Neural cell (in vitro differentiated cells): ENCODE results near the gene ENO4. TPM values are rescaled to one million over a fixed set of nuclear protein-coding genes. Genes with fewer than 3 reads are reported as not detected.

ENCODE experiments used
- H2AFZ ChIP-seq: fragments of 200-600, 300-800 bp; sonication (generic), shearing (Covaris generic); 2 replicates; pipeline ENCODE4 v1.6.0; 2014; ENCODE audit warnings: low read depth, mild to moderate bottlenecking, antibody characterized with exemption, low read length, moderate library complexity
- H3F3A ChIP-seq: fragments of 200-600 bp; shearing (Covaris generic); 2 replicates; pipeline ENCODE4 v1.6.1; 2016; ENCODE audit warnings: mild to moderate bottlenecking, moderate library complexity, mixed read lengths, antibody characterized with exemption, low read length; ENCODE audit not compliant: insufficient read depth, poor library complexity, severe bottlenecking
- H3K27ac ChIP-seq: fragments of 200-600, 300-800 bp; sonication (generic), shearing (Covaris generic); 2 replicates; pipeline ENCODE4 v1.5.1; 2014; ENCODE audit warnings: mild to moderate bottlenecking, low read length, moderate library complexity
- H3K27me3 ChIP-seq: fragments of 300-800, 200-600 bp; sonication (generic), shearing (Covaris generic); 2 replicates; pipeline ENCODE4 v1.6.0; 2014; ENCODE audit warnings: mild to moderate bottlenecking, low read depth, low read length, moderate library complexity; ENCODE audit not compliant: insufficient read depth
- H3K36me3 ChIP-seq: fragments of 300-800, 200-600 bp; sonication (generic), shearing (Covaris generic); 2 replicates; pipeline ENCODE4 v1.5.1; 2014; ENCODE audit warnings: mild to moderate bottlenecking, antibody characterized with exemption, low read length, moderate library complexity; ENCODE audit not compliant: insufficient read depth
- H3K4me2 ChIP-seq: fragments of 300-800, 200-600 bp; sonication (generic), shearing (Covaris generic); 2 replicates; pipeline ENCODE4 v1.6.0; 2014; ENCODE audit warnings: mild to moderate bottlenecking, low read length
- H3K4me3 ChIP-seq: fragments of 300-800, 200-600 bp; sonication (generic), shearing (Covaris generic); 2 replicates; pipeline ENCODE4 v1.5.1; 2014; ENCODE audit warnings: mild to moderate bottlenecking, low read length, moderate library complexity
- H3K79me2 ChIP-seq: fragments of 200-600 bp; shearing (Covaris generic); replicated peaks from 2 replicates; pipeline ENCODE4 v1.6.0; 2014; ENCODE audit warnings: mild to moderate bottlenecking, low read length, moderate library complexity; ENCODE audit not compliant: insufficient read depth
- H3K9ac ChIP-seq: fragments of 300-800, 200-600 bp; sonication (generic), shearing (Covaris generic); 2 replicates; pipeline ENCODE4 v1.6.1; 2016; ENCODE audit warnings: mild to moderate bottlenecking, low read length, mixed read lengths
- H3K9me2 ChIP-seq: fragments of 200-600 bp; shearing (Covaris generic); 2 replicates; pipeline ENCODE4 v1.6.1; 2016; ENCODE audit warnings: mild to moderate bottlenecking, low read length, mixed read lengths; ENCODE audit not compliant: insufficient read depth
- H3K9me3 ChIP-seq: fragments of 200-600, 300-800 bp; sonication (generic), shearing (Covaris generic); 2 replicates; pipeline ENCODE4 v1.6.1; 2016; ENCODE audit warnings: mild to moderate bottlenecking, mixed run types, low read length, moderate library complexity, mixed read lengths
- H4K20me1 ChIP-seq: fragments of 200-600 bp; shearing (Covaris generic); 2 replicates; pipeline ENCODE4 v1.6.1; 2016; ENCODE audit warnings: mild to moderate bottlenecking, mixed run types; ENCODE audit not compliant: insufficient read depth
- EP300 ChIP-seq: fragments of 450-650 bp; conservative IDR thresholded peaks from 2 replicates; pipeline ENCODE4 v1.6.1; 2014; ENCODE audit warnings: antibody characterized with exemption, mild to moderate bottlenecking, moderate library complexity; ENCODE audit not compliant: poor library complexity, severe bottlenecking
- EZH2 ChIP-seq: fragments of 200-600, 300-800 bp; shearing (Covaris generic), sonication (generic); IDR thresholded peaks from 2 replicates; pipeline ENCODE4 v1.6.1; 2014; ENCODE audit warnings: antibody characterized with exemption, low read length, borderline replicate concordance, mild to moderate bottlenecking; ENCODE audit not compliant: insufficient read depth, poor library complexity, severe bottlenecking
- MXI1 ChIP-seq: fragments of 450-650 bp; conservative IDR thresholded peaks from 2 replicates; pipeline ENCODE4 v1.6.1; 2014; ENCODE audit warnings: antibody characterized with exemption, mild to moderate bottlenecking; ENCODE audit not compliant: poor library complexity, severe bottlenecking
- POLR2AphosphoS5 ChIP-seq: IDR thresholded peaks from 2 replicates; pipeline ENCODE4 v1.6.1; 2012
- RAD21 ChIP-seq: fragments of 450-650 bp; conservative IDR thresholded peaks from 2 replicates; pipeline ENCODE4 v1.6.1; 2014; ENCODE audit warnings: antibody characterized with exemption, mild to moderate bottlenecking, moderate library complexity
- SMC3 ChIP-seq: fragments of 450-650 bp; conservative IDR thresholded peaks from 2 replicates; pipeline ENCODE4 v1.6.1; 2014; ENCODE audit warnings: antibody characterized with exemption, mild to moderate bottlenecking, moderate library complexity; ENCODE audit not compliant: poor library complexity
- TAF1 ChIP-seq: IDR thresholded peaks from 2 replicates; pipeline ENCODE4 v1.6.1; 2012; ENCODE audit warnings: low read depth
- polyA plus RNA-seq: library from polyadenylated mRNA; depleted of rRNA; stranded (reverse); fragments of >200 nt; gene quantifications from 2 replicates; pipeline ENCODE4 v1.2.3, GENCODE V29; 2014
- TF ChIP-seq, protein P1 (sequence below): fragments of 450-650 bp; IDR thresholded peaks from 2 replicates; pipeline ENCODE4 v1.5.1; 2014; ENCODE audit warnings: antibody characterized with exemption, mild to moderate bottlenecking, moderate library complexity; ENCODE audit not compliant: poor library complexity, severe bottlenecking
- TF ChIP-seq, protein P2 (sequence below): IDR thresholded peaks from 2 replicates; pipeline ENCODE4 v1.6.1; 2012; ENCODE audit warnings: borderline replicate concordance

The ENO4 gene
- polyA plus RNA-seq, 1 donor from 2014 or later = 0.51 TPM

DNA sequence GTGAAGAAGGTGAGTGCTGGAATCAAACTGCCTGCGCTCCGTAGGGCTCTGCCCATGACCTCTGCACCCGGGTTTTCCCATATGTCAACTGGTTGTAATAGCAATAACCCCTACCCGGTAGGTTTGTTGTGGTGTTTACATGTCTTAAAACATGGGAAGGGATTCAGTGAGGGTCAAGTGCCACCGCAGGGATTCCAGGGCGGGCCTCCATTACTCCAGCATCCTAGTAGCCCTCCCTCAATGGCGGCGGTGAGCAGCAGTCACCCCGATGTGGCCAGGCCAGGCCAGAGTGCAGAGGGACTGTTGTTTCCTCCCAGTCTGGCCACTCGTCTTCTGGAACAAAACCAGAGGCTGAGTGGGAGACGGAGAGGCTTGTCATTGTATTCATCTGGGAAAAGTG, 37.6 kb upstream of the ENO4 start:
- H3K36me3 ChIP-seq = no peaks in the 10 kb centered on the region
- no peaks in the 10 kb centered on the region for H3K9me2 ChIP-seq
- no peak overlapping the region for H3K9ac ChIP-seq
- H3K79me2 ChIP-seq = no peaks in the 10 kb centered on the region
- TF ChIP-seq, protein P1, sequence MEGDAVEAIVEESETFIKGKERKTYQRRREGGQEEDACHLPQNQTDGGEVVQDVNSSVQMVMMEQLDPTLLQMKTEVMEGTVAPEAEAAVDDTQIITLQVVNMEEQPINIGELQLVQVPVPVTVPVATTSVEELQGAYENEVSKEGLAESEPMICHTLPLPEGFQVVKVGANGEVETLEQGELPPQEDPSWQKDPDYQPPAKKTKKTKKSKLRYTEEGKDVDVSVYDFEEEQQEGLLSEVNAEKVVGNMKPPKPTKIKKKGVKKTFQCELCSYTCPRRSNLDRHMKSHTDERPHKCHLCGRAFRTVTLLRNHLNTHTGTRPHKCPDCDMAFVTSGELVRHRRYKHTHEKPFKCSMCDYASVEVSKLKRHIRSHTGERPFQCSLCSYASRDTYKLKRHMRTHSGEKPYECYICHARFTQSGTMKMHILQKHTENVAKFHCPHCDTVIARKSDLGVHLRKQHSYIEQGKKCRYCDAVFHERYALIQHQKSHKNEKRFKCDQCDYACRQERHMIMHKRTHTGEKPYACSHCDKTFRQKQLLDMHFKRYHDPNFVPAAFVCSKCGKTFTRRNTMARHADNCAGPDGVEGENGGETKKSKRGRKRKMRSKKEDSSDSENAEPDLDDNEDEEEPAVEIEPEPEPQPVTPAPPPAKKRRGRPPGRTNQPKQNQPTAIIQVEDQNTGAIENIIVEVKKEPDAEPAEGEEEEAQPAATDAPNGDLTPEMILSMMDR = no peak
- TF ChIP-seq RAD21 (no peak), TAF1 (no peak), SMC3 (no peak)
- H3K27me3 ChIP-seq = no peaks in the 10 kb centered on the region
- H4K20me1 ChIP-seq = no peaks in the 10 kb centered on the region
- no peak overlapping the region for H3K27ac ChIP-seq
- no peaks in the 10 kb centered on the region for H3F3A ChIP-seq
- no peak overlapping the region for H3K4me3 ChIP-seq
- H3K4me2 ChIP-seq = no peak overlapping the region
- H2AFZ ChIP-seq = no peak overlapping the region
- H3K9me3 ChIP-seq = no peaks in the 10 kb centered on the region

DNA sequence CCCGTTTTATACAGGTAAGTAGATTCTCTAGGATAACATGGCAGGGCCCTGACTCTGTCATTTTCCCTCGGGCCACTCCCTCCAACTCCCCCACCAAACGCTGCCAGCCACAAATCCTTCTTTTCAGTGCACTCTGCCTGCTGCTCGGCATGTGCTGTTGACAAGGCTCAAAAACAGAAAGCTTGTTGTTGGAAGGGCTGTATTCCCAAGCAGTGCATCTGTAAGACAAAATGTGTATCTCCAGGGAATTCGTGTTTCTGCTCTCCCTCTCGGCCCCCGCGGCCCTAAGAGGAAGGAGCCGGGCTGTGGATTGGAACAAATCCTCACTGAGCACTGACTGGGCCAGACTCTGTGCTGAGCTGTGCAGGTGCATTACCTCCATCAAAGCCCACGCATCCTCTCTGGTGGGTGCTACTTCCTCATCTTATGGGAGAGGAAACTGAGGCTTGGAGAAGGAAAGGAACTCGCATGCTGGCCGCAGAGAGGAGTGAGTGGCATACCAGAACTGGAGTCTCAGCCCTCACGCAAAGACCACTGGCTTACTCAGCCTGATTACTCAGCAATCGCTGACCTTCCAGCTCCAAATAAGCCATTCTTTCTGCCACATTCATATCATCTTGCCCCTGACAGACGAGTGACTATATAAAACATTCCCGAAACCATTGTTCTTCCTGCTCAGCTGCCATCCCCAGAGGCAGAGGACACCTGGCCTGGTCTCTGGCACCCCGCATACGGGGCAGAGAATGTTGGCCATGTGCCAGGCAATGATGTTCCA, 33.5 kb upstream of the ENO4 start:
- TF ChIP-seq POLR2AphosphoS5 (no peak), EP300 (no peak), TAF1 (no peak), EZH2 (no peak), MXI1 (no peak)
- TF ChIP-seq, protein P2, sequence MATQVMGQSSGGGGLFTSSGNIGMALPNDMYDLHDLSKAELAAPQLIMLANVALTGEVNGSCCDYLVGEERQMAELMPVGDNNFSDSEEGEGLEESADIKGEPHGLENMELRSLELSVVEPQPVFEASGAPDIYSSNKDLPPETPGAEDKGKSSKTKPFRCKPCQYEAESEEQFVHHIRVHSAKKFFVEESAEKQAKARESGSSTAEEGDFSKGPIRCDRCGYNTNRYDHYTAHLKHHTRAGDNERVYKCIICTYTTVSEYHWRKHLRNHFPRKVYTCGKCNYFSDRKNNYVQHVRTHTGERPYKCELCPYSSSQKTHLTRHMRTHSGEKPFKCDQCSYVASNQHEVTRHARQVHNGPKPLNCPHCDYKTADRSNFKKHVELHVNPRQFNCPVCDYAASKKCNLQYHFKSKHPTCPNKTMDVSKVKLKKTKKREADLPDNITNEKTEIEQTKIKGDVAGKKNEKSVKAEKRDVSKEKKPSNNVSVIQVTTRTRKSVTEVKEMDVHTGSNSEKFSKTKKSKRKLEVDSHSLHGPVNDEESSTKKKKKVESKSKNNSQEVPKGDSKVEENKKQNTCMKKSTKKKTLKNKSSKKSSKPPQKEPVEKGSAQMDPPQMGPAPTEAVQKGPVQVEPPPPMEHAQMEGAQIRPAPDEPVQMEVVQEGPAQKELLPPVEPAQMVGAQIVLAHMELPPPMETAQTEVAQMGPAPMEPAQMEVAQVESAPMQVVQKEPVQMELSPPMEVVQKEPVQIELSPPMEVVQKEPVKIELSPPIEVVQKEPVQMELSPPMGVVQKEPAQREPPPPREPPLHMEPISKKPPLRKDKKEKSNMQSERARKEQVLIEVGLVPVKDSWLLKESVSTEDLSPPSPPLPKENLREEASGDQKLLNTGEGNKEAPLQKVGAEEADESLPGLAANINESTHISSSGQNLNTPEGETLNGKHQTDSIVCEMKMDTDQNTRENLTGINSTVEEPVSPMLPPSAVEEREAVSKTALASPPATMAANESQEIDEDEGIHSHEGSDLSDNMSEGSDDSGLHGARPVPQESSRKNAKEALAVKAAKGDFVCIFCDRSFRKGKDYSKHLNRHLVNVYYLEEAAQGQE = no peak
- TF ChIP-seq, protein P1 = no peak
- Histone ChIP-seq H3K79me2 (no peaks in the 10 kb centered on the region), H3K4me3 (no peak overlapping the region), H3K36me3 (no peaks in the 10 kb centered on the region), H3F3A (no peaks in the 10 kb centered on the region), H3K9me2 (no peaks in the 10 kb centered on the region), H3K9ac (no peak overlapping the region), H3K27me3 (no peaks in the 10 kb centered on the region), H2AFZ (no peak overlapping the region), H3K9me3 (no peaks in the 10 kb centered on the region), H4K20me1 (no peaks in the 10 kb centered on the region), H3K27ac (no peak overlapping the region), H3K4me2 (no peak overlapping the region)
